HG02798 (cell line): ENCODE results near the gene PPM1B.
A peak's percentile ranks its signal among the peaks of the same experiment; 100 is the strongest.
"Not testable (repeated sequence)": the region's sequence is repeated elsewhere in the genome, so short reads cannot be mapped to it uniquely, and the experiment has no call there.

ENCODE experiments used
- ATAC-seq: cut with Tn5 transposase; IDR thresholded peaks from one replicate; pipeline ENCODE4 v1.9.1; 2021; ENCODE audit warnings: mild to moderate bottlenecking; ENCODE audit not compliant: unreplicated experiment, poor library complexity

The PPM1B gene

DNA sequence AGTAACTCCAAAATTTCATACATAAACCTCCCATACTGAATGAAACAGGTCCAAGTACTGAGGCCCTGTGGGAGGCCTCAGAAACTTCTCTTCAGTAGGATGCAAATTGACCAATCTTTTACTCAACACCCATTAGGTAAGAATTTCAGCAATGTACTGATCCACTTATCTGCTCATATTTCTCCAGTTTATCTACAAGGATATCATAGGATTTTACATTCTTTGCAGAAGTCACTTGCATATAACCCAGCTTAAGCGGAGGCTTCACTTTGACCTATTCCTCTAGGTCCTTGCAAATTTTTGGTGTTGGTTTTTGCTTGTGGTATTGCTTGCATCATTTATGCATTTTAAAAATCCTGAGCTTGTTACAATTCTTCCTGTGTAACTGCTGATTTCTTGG is 77.8 kb downstream of the PPM1B start:
- ATAC-seq, result no peak

DNA sequence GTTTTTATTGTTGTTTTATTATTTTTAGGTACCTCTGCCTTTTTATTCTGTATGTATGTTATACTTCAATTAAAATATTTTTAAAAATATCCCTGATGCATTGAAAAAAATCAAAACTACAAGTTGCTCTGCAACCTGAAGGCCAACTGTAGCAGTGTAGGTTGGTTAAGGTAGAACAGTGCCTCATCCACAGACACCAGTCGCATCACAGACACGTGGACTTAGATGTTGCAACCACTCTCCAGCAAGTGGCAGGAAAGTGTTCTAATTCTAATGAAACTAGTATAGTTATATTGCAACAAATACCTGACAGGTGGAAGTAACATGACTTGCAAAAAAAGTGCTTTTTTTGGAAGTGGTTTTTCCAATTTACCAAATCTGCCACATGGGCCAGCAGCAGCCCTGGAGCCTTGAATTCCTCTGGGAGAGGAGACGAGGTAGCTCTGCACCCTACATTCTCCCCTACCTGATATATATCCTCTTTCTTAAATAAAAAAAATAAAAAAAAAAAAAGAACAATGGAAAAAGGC is 78.2 kb downstream of the PPM1B start:
- ATAC-seq, result no peak

DNA sequence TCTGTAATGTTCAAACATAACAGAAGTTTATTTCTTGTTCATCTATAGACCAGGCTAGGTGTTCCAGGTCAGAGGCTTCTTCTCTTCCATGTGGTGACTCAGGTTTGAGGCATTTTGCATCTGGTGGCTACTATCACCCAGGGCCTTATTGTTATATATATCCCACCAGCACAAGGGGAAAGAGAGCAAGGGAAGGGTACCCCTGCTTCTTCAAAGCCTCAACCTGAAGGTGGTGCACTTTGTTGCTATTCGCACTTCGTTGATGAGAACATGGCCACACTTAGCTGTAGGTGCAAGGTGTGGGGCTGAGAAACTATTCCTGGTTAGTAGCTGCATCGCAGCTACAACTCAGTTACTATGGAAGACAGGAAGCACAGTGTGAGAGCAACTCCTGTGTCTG is 79.2 kb downstream of the PPM1B start:
- no peak for ATAC-seq

DNA sequence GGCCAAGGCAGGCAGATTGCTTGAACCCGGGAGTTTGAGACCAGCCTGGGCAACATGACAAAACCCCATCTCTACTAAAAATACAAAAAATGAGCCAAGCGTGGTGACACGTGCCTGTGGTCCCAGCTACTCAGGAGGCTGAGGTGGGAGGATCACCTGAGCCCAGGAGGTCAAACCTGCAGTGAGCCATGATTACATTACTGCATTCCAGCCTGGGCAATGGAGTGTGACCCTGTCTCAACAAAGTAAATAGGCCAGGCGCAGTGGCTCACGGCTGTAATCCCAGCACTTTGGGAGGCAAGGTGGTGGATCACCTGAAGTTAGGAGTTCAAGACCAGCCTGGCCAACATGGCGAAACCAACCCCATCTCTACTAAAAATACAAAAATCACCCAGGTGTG is 80.6 kb downstream of the PPM1B start:
- not testable (repeated sequence) for ATAC-seq

DNA sequence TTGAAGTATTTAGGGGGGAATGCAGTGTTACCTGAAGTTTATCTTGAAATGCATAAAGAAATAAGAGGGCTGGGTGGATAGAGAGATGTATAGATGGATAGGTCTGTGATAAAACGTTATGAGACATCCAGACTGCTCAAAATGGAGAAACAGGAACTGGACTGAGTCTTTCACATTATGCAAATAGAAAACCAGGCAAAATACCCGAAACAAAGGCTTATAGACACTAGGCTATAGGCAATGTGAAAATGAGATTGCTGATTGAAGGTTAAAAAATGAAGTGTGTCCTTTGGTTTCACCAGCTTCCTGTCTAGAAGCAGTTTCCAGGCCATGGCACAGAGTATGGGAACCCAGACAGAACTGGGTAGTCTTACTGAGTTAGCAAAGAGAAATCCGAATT is 81.7 kb downstream of the PPM1B start:
- peak; percentile 59 for ATAC-seq

DNA sequence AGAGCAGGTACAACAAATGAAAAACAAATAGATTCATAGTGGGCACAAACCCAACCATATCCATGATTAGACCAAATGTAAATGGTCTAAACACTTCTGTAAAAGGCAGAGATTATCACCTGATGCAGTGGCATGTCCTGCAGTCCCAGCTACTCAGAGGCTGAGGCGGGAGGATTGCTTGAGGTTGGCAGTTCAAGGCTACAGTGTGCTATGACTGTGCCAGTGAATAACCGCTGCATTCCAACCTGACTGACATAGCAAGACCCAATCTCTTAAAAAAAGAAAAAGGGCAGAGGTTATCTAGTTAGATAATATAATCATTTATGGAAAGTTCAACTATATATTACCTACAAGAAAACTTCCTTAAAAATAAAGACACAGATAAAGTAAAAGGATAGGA is 85.3 kb downstream of the PPM1B start:
- ATAC-seq, result no peak

DNA sequence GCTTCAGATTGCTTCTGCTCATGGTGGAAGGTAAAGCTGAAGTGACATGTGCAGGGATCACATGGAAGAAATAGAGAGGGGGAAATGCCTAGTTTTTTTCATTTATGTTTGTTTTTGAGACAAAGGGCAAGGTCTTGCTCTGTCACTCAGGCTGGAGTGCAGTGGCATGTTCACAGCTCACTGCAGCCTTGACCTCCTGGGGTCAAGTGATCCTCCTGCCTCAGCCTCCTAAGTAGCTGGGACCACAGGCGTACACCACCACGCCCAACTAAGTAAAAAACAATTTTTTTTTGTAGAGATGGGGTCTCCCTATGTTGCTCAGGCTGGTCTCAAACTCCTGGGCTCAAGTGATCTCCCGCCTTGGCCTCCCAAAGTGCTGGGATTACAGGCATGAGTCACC is 87.0 kb downstream of the PPM1B start:
- not testable (repeated sequence) for ATAC-seq

DNA sequence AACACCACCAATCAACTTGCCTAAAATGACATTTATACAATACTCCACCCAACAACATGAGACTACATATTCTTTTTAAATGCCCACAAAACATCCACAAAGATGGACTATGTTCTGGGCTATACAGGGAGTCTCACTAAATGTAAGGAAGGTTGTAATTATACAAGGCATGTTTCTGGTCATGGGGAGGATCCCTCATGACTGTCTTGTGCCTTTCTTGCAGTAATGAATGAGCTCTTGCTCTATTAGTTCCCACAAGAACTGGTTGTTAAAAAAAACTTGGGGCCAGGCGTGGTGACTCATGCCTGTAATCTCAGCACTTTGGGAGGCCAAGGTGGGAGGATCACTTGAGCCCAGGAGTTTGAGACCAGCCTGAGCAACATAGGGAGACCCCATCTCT is 89.1 kb downstream of the PPM1B start:
- ATAC-seq, result not testable (repeated sequence)

DNA sequence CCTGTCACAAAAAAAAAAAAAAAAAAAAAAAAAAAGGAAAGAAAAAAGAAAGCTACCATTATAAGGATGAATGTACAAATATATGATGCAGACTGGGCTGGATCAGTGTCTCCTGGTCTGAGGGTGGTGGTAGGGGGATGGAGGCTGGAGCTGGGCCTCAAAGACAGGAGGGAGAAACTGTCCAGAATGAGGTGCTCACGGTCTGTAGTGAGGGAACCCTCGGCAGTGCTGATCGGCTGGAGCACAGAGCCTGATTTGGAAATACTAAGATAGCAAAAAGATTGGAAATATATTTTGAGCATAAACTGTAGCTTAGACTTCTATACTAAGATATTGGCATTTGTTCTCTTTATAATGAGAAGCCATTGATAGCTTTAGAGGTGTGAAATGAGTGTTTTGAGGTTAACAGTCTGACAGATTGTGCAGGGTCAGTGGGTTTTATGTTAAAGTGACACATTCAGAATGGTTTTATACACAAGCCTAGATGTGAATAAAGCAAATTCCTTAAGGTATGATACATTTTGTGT is 98.7 kb downstream of the PPM1B start:
- ATAC-seq, result no peak

DNA sequence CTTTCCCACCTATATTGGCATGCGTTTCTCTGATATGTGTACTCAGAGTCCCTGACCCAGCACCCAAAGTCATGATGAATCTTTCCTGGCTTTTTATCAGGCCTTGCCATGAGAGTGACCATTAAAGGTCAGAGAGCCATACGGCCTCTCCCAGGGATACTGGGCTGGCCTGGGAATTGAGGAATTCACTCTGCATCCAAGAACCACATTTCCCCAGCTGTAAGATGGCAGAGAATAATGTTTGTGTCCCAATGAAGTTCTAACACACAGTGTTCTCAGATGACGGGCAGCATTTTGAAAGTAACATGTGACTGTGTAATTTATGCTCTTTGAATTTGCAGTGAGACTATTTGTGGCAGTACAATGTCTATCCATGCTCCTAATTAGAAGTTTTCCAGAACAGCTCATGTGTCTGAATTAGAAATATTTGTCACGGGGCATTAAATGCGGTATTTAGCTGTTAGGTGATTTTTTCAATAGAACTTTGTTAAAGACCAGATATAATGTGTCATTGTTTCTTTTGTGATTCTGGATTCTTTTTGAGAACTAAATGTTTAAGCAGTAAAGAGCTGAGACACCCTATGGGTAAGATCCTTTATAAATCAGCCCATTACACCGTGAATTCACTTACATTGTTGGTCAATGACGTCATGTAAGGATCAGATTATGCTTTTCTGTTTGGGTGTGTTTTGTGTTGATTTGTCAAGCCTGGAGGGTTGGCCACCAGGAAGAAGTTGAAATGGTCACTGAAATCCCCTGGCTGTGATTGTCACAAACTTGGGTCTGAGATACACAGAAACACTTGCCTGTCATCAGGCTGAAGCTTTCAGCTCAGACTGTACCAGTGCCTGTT is 99.3 kb downstream of the PPM1B start:
- ATAC-seq, result no peak

DNA sequence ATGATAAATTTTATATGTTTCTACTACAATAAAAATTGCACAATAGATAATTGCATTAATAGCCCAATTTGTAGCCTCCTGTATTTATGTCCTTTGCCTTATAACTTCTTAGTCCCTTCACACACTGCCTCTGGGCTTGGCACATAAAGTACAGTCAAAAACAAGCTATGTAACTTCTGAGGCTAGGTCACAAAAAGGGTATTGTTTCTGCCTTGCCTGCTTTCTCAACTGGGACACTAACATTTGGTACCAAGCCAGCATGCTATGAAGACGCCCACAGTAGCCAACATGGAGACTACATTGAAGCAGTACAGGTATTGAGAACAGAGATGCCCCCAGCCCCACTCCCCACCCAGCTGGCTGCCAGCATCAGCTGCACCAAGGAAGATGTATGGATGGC is 101.2 kb downstream of the PPM1B start:
- no peak for ATAC-seq

DNA sequence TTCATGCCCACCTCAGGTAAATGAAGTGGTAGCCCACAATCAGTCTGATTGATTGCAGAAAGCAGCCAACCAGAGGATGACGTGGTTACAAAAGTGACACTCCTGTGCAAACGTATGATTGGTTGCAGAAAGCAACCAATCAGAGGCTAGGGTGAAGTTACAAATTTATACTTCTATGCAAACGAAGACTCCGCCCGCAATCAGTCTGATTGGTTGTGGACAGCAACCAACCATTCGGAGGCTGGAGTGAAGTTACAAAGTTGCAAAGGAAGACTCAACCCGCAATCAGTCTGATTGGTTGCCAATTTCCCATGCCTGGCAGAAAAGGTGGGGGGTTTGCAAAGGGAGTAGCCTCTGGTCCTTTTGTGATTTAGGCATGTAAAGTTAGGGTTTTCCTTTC is 102.6 kb downstream of the PPM1B start:
- ATAC-seq, result no peak

DNA sequence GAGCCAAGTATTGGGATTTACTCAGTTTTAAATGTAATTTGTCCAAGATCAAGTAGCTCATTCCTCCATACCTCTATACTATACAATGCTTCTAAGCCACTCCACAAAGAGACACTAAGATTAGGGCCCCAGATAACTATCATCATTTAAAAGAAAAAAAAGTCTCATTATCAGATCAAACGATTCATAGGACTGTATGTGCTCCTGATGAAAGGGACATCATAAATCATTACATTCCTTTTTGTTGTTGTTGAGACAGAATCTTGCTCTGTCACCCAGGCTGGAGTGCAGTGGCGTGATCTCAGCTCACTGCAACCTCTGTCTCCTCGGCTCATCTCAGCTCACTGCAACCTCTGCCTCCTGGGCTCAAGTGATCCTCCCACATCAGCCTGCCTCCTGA is 104.4 kb downstream of the PPM1B start:
- no peak for ATAC-seq

DNA sequence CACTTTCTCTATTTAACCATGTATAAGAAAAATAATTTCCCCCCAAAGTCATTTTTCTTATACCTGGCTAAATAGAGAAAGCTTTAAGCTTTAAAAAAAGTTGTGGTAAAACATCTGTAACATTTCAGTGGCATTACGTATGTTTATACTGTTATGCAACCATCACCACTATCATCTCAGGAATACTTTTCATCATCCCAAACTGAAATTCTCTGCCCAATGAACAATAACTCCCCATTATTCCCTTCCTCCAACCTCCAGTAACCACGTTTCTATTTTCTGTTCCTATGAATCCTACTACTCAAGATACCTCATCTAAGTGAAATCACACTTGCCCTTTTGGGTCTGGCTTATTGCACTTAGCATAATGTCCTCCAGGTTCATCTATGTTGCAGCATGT is 104.9 kb downstream of the PPM1B start:
- ATAC-seq, result no peak

DNA sequence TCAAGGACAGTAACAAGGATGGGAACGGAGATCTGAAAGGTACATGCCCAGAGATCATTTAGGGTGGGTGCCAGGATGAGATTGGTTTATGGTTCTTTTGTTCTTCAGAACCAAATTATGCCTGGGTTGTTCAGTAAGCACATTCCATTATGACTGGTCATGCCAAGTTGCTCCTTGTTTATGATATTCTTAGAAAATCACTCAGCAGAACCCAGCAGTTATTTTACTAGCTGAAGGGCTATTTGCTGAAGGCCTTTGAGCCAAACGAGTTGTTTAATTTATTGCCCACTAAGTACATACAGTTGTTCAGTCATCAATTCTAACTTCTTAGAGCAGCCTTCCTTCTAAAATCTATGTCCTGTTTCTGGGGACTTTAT is 107.2 kb downstream of the PPM1B start:
- ATAC-seq, result no peak

DNA sequence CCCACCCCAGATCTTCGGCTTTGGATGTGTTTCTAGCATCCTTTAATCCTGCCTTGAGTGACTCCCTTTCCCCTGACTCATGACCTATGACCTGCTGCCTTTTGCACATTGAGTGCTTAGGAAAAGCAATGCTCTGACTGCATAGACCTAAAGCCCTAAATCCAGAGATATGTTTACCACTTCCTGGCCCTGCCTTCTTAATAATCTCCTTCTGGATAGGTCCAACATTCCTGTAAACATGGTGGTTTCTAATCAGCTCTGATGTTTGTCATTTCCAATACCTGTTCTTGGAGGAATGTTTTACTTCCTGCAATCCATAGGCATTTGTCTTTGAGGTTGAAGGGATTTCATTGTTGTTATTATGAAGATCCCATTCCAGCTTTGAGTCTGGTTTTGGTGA is 108.9 kb downstream of the PPM1B start:
- ATAC-seq, result no peak

DNA sequence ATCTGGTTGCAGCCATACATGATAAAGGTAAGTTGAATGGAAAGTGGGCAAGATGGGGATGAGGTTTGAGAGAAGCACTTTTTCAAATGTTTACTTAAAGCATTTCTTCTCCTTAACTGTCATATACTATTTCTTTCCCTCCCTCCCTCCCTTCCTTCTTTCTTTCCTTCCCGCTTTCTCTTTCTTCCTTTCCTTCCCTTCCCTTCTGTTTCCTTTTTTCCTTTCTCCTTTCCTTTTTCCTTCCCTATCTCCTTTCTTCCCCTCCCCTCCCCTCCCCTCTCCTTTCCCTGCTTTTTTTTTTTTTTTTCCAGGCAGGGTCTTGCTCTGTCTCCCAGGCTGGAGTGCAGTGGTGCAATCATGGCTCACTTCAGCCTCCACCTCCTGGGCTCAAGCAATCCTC is 112.2 kb downstream of the PPM1B start:
- ATAC-seq, result no peak
